A549 (cell line): ENCODE measurements around the gene CWC22.

ENCODE experiments used
- CBX8 ChIP-seq: fragments of 200-600 bp; sonication (generic); IDR thresholded peaks from 2 replicates; pipeline ENCODE4 v1.6.1; 2016
- EP300 ChIP-seq, 2 experiments: fragments of >200 bp; sonication (Bioruptor Twin); formaldehyde crosslinking; IDR thresholded peaks; 2 replicates in 1 of 2; 3 replicates in 1 of 2; pipeline ENCODE4 v1.6.1; 2016 to 2017
- KDM5A ChIP-seq: fragments of 200-600 bp; sonication (generic); IDR thresholded peaks from 2 replicates; pipeline ENCODE4 v1.6.1; 2016; ENCODE audit warnings: antibody characterized with exemption, mild to moderate bottlenecking
- POLR2A ChIP-seq: IDR thresholded peaks from 2 replicates; pipeline ENCODE4 v1.6.1; 2012; ENCODE audit warnings: mild to moderate bottlenecking, low read length
- RNF2 ChIP-seq: fragments of 200-600 bp; sonication (generic); IDR thresholded peaks from 2 replicates; pipeline ENCODE4 v1.6.1; 2016; ENCODE audit warnings: low read depth, mild to moderate bottlenecking, antibody characterized with exemption, moderate library complexity, borderline replicate concordance
- ZFP36 ChIP-seq: fragments of 450-650 bp; IDR thresholded peaks from 2 replicates; pipeline ENCODE4 v1.6.1; 2014; ENCODE audit warnings: borderline replicate concordance; ENCODE audit not compliant: partially characterized antibody
- TF ChIP-seq, protein P1 (sequence below): fragments of >200 bp; sonication (Bioruptor Twin); formaldehyde crosslinking; IDR thresholded peaks from 3 replicates; pipeline ENCODE4 v1.5.1; 2016
- TF ChIP-seq, protein P2 (sequence below): fragments of 150-350 bp; IDR thresholded peaks from 2 replicates; pipeline ENCODE4 v1.6.1; 2014; ENCODE audit warnings: low read depth, mild to moderate bottlenecking, low read length
- TF ChIP-seq, protein P3 (sequence below): IDR thresholded peaks from 2 replicates; pipeline ENCODE4 v1.6.1; 2012; ENCODE audit warnings: low read depth, borderline replicate concordance
- TF ChIP-seq, protein P4 (sequence below): fragments of 200-600 bp; sonication (generic); IDR thresholded peaks from 2 replicates; pipeline ENCODE4 v1.6.1; 2016; ENCODE audit warnings: antibody characterized with exemption, mild to moderate bottlenecking, moderate library complexity
- TF ChIP-seq, protein P5 (sequence below): fragments of 250-450 bp; sonication (Bioruptor Pico); IDR thresholded peaks from 2 replicates; pipeline ENCODE4 v1.5.0; 2021; ENCODE audit warnings: mild to moderate bottlenecking, moderate library complexity, borderline replicate concordance

DNA sequence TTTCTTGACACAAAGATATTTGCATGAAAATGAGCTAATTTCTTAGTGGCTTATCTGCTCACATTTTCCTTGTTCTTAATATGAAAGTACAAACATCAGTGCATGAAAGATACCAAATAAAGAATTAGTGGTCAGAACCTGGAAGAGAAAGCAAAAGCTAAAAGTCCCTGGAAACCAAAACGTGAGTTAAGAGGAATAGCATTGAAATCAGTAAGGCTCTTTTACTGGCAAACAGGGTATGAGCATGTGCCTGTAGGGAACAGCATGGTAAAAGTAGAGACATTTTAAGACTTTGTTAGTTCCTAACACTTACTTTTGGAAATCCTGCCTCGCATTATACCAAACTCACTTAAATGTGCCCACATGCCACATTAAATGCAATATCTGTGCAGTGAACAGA, 31.9 kb upstream of the CWC22 start:
- TF ChIP-seq EP300 (IDR thresholded peaks at IDR 0.05): no peak
- TF ChIP-seq, protein P1, sequence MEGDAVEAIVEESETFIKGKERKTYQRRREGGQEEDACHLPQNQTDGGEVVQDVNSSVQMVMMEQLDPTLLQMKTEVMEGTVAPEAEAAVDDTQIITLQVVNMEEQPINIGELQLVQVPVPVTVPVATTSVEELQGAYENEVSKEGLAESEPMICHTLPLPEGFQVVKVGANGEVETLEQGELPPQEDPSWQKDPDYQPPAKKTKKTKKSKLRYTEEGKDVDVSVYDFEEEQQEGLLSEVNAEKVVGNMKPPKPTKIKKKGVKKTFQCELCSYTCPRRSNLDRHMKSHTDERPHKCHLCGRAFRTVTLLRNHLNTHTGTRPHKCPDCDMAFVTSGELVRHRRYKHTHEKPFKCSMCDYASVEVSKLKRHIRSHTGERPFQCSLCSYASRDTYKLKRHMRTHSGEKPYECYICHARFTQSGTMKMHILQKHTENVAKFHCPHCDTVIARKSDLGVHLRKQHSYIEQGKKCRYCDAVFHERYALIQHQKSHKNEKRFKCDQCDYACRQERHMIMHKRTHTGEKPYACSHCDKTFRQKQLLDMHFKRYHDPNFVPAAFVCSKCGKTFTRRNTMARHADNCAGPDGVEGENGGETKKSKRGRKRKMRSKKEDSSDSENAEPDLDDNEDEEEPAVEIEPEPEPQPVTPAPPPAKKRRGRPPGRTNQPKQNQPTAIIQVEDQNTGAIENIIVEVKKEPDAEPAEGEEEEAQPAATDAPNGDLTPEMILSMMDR: no peak
- TF ChIP-seq KDM5A: no peak
- no peak for TF ChIP-seq POLR2A
- TF ChIP-seq, protein P2, sequence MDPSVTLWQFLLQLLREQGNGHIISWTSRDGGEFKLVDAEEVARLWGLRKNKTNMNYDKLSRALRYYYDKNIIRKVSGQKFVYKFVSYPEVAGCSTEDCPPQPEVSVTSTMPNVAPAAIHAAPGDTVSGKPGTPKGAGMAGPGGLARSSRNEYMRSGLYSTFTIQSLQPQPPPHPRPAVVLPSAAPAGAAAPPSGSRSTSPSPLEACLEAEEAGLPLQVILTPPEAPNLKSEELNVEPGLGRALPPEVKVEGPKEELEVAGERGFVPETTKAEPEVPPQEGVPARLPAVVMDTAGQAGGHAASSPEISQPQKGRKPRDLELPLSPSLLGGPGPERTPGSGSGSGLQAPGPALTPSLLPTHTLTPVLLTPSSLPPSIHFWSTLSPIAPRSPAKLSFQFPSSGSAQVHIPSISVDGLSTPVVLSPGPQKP: no peak
- TF ChIP-seq, protein P3, sequence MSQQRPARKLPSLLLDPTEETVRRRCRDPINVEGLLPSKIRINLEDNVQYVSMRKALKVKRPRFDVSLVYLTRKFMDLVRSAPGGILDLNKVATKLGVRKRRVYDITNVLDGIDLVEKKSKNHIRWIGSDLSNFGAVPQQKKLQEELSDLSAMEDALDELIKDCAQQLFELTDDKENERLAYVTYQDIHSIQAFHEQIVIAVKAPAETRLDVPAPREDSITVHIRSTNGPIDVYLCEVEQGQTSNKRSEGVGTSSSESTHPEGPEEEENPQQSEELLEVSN: no peak
- no peak for TF ChIP-seq CBX8
- no peak for TF ChIP-seq RNF2
- TF ChIP-seq, protein P4, sequence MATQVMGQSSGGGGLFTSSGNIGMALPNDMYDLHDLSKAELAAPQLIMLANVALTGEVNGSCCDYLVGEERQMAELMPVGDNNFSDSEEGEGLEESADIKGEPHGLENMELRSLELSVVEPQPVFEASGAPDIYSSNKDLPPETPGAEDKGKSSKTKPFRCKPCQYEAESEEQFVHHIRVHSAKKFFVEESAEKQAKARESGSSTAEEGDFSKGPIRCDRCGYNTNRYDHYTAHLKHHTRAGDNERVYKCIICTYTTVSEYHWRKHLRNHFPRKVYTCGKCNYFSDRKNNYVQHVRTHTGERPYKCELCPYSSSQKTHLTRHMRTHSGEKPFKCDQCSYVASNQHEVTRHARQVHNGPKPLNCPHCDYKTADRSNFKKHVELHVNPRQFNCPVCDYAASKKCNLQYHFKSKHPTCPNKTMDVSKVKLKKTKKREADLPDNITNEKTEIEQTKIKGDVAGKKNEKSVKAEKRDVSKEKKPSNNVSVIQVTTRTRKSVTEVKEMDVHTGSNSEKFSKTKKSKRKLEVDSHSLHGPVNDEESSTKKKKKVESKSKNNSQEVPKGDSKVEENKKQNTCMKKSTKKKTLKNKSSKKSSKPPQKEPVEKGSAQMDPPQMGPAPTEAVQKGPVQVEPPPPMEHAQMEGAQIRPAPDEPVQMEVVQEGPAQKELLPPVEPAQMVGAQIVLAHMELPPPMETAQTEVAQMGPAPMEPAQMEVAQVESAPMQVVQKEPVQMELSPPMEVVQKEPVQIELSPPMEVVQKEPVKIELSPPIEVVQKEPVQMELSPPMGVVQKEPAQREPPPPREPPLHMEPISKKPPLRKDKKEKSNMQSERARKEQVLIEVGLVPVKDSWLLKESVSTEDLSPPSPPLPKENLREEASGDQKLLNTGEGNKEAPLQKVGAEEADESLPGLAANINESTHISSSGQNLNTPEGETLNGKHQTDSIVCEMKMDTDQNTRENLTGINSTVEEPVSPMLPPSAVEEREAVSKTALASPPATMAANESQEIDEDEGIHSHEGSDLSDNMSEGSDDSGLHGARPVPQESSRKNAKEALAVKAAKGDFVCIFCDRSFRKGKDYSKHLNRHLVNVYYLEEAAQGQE: no peak
- no peak for TF ChIP-seq ZFP36
- TF ChIP-seq, protein P5, sequence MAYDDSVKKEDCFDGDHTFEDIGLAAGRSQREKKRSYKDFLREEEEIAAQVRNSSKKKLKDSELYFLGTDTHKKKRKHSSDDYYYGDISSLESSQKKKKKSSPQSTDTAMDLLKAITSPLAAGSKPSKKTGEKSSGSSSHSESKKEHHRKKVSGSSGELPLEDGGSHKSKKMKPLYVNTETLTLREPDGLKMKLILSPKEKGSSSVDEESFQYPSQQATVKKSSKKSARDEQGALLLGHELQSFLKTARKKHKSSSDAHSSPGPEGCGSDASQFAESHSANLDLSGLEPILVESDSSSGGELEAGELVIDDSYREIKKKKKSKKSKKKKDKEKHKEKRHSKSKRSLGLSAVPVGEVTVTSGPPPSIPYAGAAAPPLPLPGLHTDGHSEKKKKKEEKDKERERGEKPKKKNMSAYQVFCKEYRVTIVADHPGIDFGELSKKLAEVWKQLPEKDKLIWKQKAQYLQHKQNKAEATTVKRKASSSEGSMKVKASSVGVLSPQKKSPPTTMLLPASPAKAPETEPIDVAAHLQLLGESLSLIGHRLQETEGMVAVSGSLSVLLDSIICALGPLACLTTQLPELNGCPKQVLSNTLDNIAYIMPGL (CRISPR knock-in tag): no peak
